ENCODE results near the gene RAB36.

Gene RAB36

DNA sequence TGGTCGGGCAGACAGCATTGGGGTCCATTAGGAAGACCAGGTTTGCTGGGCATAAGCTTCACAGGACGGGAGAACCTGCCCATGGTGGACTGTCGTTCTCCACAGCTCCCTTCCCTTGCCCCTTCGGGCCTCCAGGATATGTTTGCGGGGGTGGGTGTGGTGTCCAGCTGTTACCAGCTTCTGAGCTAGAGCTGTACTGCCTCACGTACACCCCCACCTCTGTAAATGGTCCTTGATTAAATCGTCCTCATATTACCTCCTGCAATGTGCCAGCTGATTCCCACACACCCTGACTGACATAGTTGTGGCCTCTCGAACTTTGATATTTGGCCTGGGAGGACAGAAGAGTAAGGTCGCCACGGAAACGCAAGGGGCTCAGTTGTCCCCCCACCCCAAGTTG lies 18.8 kb downstream of the RAB36 start:
- no peaks in the 10 kb centered on the region for H3K79me1 ChIP-seq (ENCODE audit: low read depth, low read length)
- H3K36me3 ChIP-seq (replicated peaks in 1 of 2; ENCODE audit: control insufficient read depth in 2 of 2, insufficient read depth in 2 of 2, low read length in 2 of 2): peaks cover 2 to 17% of the 10 kb centered on the region in 2 donors
- WGBS, 2 donors (ENCODE audit: extremely low coverage in 2 of 2, insufficient read length in 2 of 2, insufficient replicate concordance in 1 of 2): no CpG with 5 or more reads among the region's 11 CpGs
- no peak overlapping the region for H3K27ac ChIP-seq (replicated peaks; ENCODE audit: low read length)
- no peak overlapping the region for H3K4ac ChIP-seq (ENCODE audit: low read length)
- H3K14ac ChIP-seq (ENCODE audit: low read length): no peak overlapping the region
- H3K18ac ChIP-seq (ENCODE audit: low read length): peak overlapping the region; percentile 9
- no peak overlapping the region for H2BK15ac ChIP-seq (ENCODE audit: low read length)
- H2BK5ac ChIP-seq (ENCODE audit: low read length): no peak overlapping the region
- H3K4me1 ChIP-seq (ENCODE audit: control insufficient read depth in 2 of 2, insufficient read depth in 1 of 2, low read depth in 1 of 2, low read length in 2 of 2): peaks cover 8 to 12% of the 10 kb centered on the region in 2 donors
- H3K23ac ChIP-seq (ENCODE audit: low read depth, low read length, poor library complexity): peak overlapping the region; percentile 66
- no peak overlapping the region for H2AFZ ChIP-seq (ENCODE audit: low read length)
- H3K4me3 ChIP-seq (ENCODE audit: low read length in 2 of 2): no peak overlapping the region
- H3K9me3 ChIP-seq (replicated peaks in 1 of 2; ENCODE audit: control insufficient read depth in 2 of 2, insufficient read depth in 1 of 2, low read depth in 1 of 2, low read length in 2 of 2): no peaks in the 10 kb centered on the region
- no peak overlapping the region for H2AK5ac ChIP-seq (ENCODE audit: low read depth, low read length)
- no peak overlapping the region for H3K4me2 ChIP-seq (ENCODE audit: insufficient read depth, low read length, poor library complexity, severe bottlenecking)
- H4K8ac ChIP-seq (ENCODE audit: low read depth, low read length): no peak overlapping the region
- H3K9ac ChIP-seq (ENCODE audit: low read depth, low read length, poor library complexity): peak overlapping the region; percentile 45
- no peaks in the 10 kb centered on the region for H3K27me3 ChIP-seq (ENCODE audit: control insufficient read depth in 3 of 3, insufficient read depth in 3 of 3, low read depth in 1 of 3, low read length in 3 of 3)
- no peak for DNase-seq (ENCODE audit: low spot score)
- H4K91ac ChIP-seq (ENCODE audit: low read depth, low read length, poor library complexity): no peak overlapping the region
- H2BK12ac ChIP-seq (ENCODE audit: low read length): no peak overlapping the region
- H2BK120ac ChIP-seq (ENCODE audit: low read depth, low read length): no peak overlapping the region

GRCh38 chr22:23166042-23166831 lies 21.0 kb downstream of the RAB36 start:
- Histone ChIP-seq H3K9ac (ENCODE audit: low read depth, low read length, poor library complexity) (no peak overlapping the region), H2BK15ac (ENCODE audit: low read length) (no peak overlapping the region), H3K4ac (ENCODE audit: low read length) (no peak overlapping the region), H4K8ac (ENCODE audit: low read depth, low read length) (no peak overlapping the region), H2BK5ac (ENCODE audit: low read length) (no peak overlapping the region), H2AK5ac (ENCODE audit: low read depth, low read length) (peak overlapping the region; percentile 28), H3K27ac (replicated peaks; ENCODE audit: low read length) (no peak overlapping the region), H2BK120ac (ENCODE audit: low read depth, low read length) (no peak overlapping the region), H3K4me3 (ENCODE audit: low read length in 2 of 2) (no peak overlapping the region), H3K79me1 (ENCODE audit: low read depth, low read length) (peaks cover under 1% of the 10 kb centered on the region), H3K4me2 (ENCODE audit: insufficient read depth, low read length, poor library complexity, severe bottlenecking) (no peak overlapping the region), H3K23ac (ENCODE audit: low read depth, low read length, poor library complexity) (peak overlapping the region; percentile 80), H2BK12ac (ENCODE audit: low read length) (no peak overlapping the region), H3K18ac (ENCODE audit: low read length) (peak overlapping the region; percentile 15), H2AFZ (ENCODE audit: low read length) (no peak overlapping the region), H3K4me1 (ENCODE audit: control insufficient read depth in 2 of 2, insufficient read depth in 1 of 2, low read depth in 1 of 2, low read length in 2 of 2) (peaks cover 8 to 13% of the 10 kb centered on the region in 2 donors), H4K91ac (ENCODE audit: low read depth, low read length, poor library complexity) (no peak overlapping the region), H3K36me3 (replicated peaks in 1 of 2; ENCODE audit: control insufficient read depth in 2 of 2, insufficient read depth in 2 of 2, low read length in 2 of 2) (peaks cover 2 to 9% of the 10 kb centered on the region in 2 donors), H3K9me3 (replicated peaks in 1 of 2; ENCODE audit: control insufficient read depth in 2 of 2, insufficient read depth in 1 of 2, low read depth in 1 of 2, low read length in 2 of 2) (no peaks in the 10 kb centered on the region), H3K27me3 (ENCODE audit: control insufficient read depth in 3 of 3, insufficient read depth in 3 of 3, low read depth in 1 of 3, low read length in 3 of 3) (no peaks in the 10 kb centered on the region), H3K14ac (ENCODE audit: low read length) (no peak overlapping the region)
- WGBS, 2 donors (ENCODE audit: extremely low coverage in 2 of 2, insufficient read length in 2 of 2, insufficient replicate concordance in 1 of 2): no CpG with 5 or more reads among the region's 6 CpGs
- no peak for DNase-seq (ENCODE audit: low spot score)

DNA sequence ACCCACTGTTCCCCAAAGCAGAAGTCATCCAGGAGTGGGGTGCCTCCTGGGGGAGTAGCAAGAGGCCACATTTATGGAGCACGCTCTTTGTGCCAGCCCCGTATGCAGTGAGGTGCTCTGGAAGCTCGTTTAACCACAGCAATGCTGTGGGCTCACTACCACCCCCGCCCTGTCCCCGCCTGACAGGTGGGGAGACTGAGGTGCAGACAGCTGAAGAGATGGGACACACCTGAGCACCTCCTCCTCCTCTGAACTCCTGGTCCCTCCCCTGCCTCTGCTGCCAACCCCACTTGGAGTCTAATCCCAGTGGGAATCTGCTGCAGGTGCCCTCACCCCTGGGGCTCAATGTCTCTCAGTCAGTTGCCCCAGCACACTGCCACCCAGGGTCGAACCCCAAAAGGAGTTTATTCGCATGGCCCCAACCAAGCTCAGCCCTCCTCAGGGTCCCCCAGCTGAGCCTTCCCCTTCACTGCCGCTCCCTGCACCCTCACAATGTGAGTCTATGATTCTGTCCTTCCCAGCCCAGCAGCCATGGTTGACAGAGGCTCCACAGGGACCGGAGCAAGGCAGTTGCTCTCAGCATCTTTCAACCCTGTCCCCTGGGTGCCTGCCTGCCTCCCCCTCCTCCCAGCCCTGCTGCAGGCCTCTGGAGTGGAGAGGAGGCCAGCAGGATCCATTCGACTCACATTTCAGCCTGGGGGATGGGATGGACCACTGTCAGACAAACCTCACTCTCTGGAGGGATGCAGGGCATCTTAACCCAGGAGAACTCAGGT lies 21.8 kb downstream of the RAB36 start:
- no peak overlapping the region for H3K4ac ChIP-seq (ENCODE audit: low read length)
- H3K9me3 ChIP-seq (replicated peaks in 1 of 2; ENCODE audit: control insufficient read depth in 2 of 2, insufficient read depth in 1 of 2, low read depth in 1 of 2, low read length in 2 of 2): no peaks in the 10 kb centered on the region
- H3K4me3 ChIP-seq (ENCODE audit: low read length in 2 of 2): no peak overlapping the region
- peak overlapping the region; percentile 80 for H3K23ac ChIP-seq (ENCODE audit: low read depth, low read length, poor library complexity)
- H3K9ac ChIP-seq (ENCODE audit: low read depth, low read length, poor library complexity): no peak overlapping the region
- H2BK120ac ChIP-seq (ENCODE audit: low read depth, low read length): no peak overlapping the region
- no peak overlapping the region for H4K8ac ChIP-seq (ENCODE audit: low read depth, low read length)
- no peak for DNase-seq (ENCODE audit: low spot score)
- H3K18ac ChIP-seq (ENCODE audit: low read length): peak overlapping the region; percentile 49
- H4K91ac ChIP-seq (ENCODE audit: low read depth, low read length, poor library complexity): no peak overlapping the region
- no peak overlapping the region for H3K27ac ChIP-seq (replicated peaks; ENCODE audit: low read length)
- no peak overlapping the region for H2BK12ac ChIP-seq (ENCODE audit: low read length)
- H3K4me1 ChIP-seq (ENCODE audit: control insufficient read depth in 2 of 2, insufficient read depth in 1 of 2, low read depth in 1 of 2, low read length in 2 of 2): peaks cover 8 to 13% of the 10 kb centered on the region in 2 donors
- peaks cover 2% of the 10 kb centered on the region for H3K79me1 ChIP-seq (ENCODE audit: low read depth, low read length)
- no peak overlapping the region for H3K14ac ChIP-seq (ENCODE audit: low read length)
- no CpG with 5 or more reads among the region's 10 CpGs for WGBS, 2 donors (ENCODE audit: extremely low coverage in 2 of 2, insufficient read length in 2 of 2, insufficient replicate concordance in 1 of 2)
- H3K4me2 ChIP-seq (ENCODE audit: insufficient read depth, low read length, poor library complexity, severe bottlenecking): no peak overlapping the region
- peak overlapping the region; percentile 41 for H2BK15ac ChIP-seq (ENCODE audit: low read length)
- H3K36me3 ChIP-seq (replicated peaks in 1 of 2; ENCODE audit: control insufficient read depth in 2 of 2, insufficient read depth in 2 of 2, low read length in 2 of 2): peaks cover 2 to 6% of the 10 kb centered on the region in 2 donors
- peak overlapping the region; percentile 68 for H2AFZ ChIP-seq (ENCODE audit: low read length)
- H2AK5ac ChIP-seq (ENCODE audit: low read depth, low read length): peak overlapping the region; percentile 28
- no peaks in the 10 kb centered on the region for H3K27me3 ChIP-seq (ENCODE audit: control insufficient read depth in 3 of 3, insufficient read depth in 3 of 3, low read depth in 1 of 3, low read length in 3 of 3)
- H2BK5ac ChIP-seq (ENCODE audit: low read length): peak overlapping the region; percentile 2
